OCI-LY1 (cell line): ENCODE measurements around the gene SYT7.

Experiments
- H2AFZ ChIP-seq: fragments of 200-600 bp; sonication (generic), shearing (Covaris generic); 2 replicates; pipeline ENCODE4 v1.6.0; 2014; ENCODE audit warnings: antibody characterized with exemption, mild to moderate bottlenecking, low read length
- H3F3A ChIP-seq: fragments of 200-600 bp; sonication (generic), shearing (Covaris generic); 2 replicates; pipeline ENCODE4 v1.6.0; 2014; ENCODE audit warnings: mild to moderate bottlenecking, antibody characterized with exemption, low read length, moderate library complexity; ENCODE audit not compliant: insufficient read depth
- H3K27ac ChIP-seq: fragments of 200-600 bp; sonication (generic); 2 replicates; pipeline ENCODE4 v1.5.1; 2014; ENCODE audit warnings: low read length, mixed run types, mild to moderate bottlenecking, low read depth; ENCODE audit not compliant: poor library complexity, severe bottlenecking
- H3K27me3 ChIP-seq: fragments of 200-600 bp; sonication (generic); 2 replicates; pipeline ENCODE4 v1.6.0; 2014; ENCODE audit warnings: antibody characterized with exemption, mild to moderate bottlenecking, low read length, moderate library complexity; ENCODE audit not compliant: insufficient read depth
- H3K36me3 ChIP-seq: fragments of 200-600 bp; sonication (generic); 2 replicates; pipeline ENCODE4 v1.6.1; 2014; ENCODE audit warnings: mild to moderate bottlenecking, antibody characterized with exemption, low read length, moderate library complexity, mixed read lengths; ENCODE audit not compliant: insufficient read depth
- H3K4me1 ChIP-seq: fragments of 200-600 bp; sonication (generic); 2 replicates; pipeline ENCODE4 v1.5.1; 2014; ENCODE audit warnings: mild to moderate bottlenecking, low read length, moderate library complexity; ENCODE audit not compliant: insufficient read depth, severe bottlenecking
- H3K4me2 ChIP-seq: fragments of 200-600 bp; sonication (generic), shearing (Covaris generic); 2 replicates; pipeline ENCODE4 v1.6.1; 2014; ENCODE audit warnings: low read length
- H3K4me3 ChIP-seq: fragments of 200-600 bp; sonication (generic); 2 replicates; pipeline ENCODE4 v1.5.1; 2014; ENCODE audit warnings: low read length, low read depth, mild to moderate bottlenecking, mixed read lengths; ENCODE audit not compliant: poor library complexity, severe bottlenecking
- H3K79me2 ChIP-seq: fragments of 200-600 bp; shearing (Covaris generic); 2 replicates; pipeline ENCODE4 v1.6.1; 2016; ENCODE audit warnings: mixed run types, low read length, mixed read lengths; ENCODE audit not compliant: insufficient read depth
- H3K9ac ChIP-seq: fragments of 200-600 bp; sonication (generic), shearing (Covaris generic); 2 replicates; pipeline ENCODE4 v1.6.1; 2014; ENCODE audit warnings: mild to moderate bottlenecking, low read length, mixed read lengths
- H3K9me2 ChIP-seq: fragments of 200-600 bp; sonication (generic), shearing (Covaris generic); 2 replicates; pipeline ENCODE4 v1.6.1; 2014; ENCODE audit warnings: low read depth, mild to moderate bottlenecking, low read length, mixed read lengths
- H3K9me3 ChIP-seq: fragments of 200-600 bp; shearing (Covaris generic); 2 replicates; pipeline ENCODE4 v1.6.1; 2014; ENCODE audit warnings: low read length, mixed read lengths
- H4K20me1 ChIP-seq: fragments of 200-600 bp; sonication (generic), shearing (Covaris generic); 2 replicates; pipeline ENCODE4 v1.6.0; 2016; ENCODE audit warnings: mild to moderate bottlenecking, low read length; ENCODE audit not compliant: insufficient read depth
- EZH2 ChIP-seq: fragments of 200-600 bp; sonication (generic), shearing (Covaris generic); IDR thresholded peaks from 2 replicates; pipeline ENCODE4 v1.8.0; 2017; ENCODE audit warnings: borderline replicate concordance, mixed run types, mild to moderate bottlenecking, antibody characterized with exemption, low read length, moderate library complexity, mixed read lengths
- TF ChIP-seq, protein P1 (sequence below): fragments of 200-600 bp; sonication (generic), shearing (Covaris generic); IDR thresholded peaks from 2 replicates; pipeline ENCODE4 v1.5.1; 2017; ENCODE audit warnings: mild to moderate bottlenecking, antibody characterized with exemption, low read length, moderate library complexity, mixed read lengths

The SYT7 gene

GRCh38 chr11:61510974-61511373, 69.9 kb downstream of the SYT7 start:
- Histone ChIP-seq H3K4me1 (no peaks in the 10 kb centered on the region), H3F3A (no peaks in the 10 kb centered on the region), H4K20me1 (no peaks in the 10 kb centered on the region), H3K9me3 (no peaks in the 10 kb centered on the region), H3K9me2 (no peaks in the 10 kb centered on the region), H3K27me3 (peaks cover 6% of the 10 kb centered on the region; the same call in 1 of the 2 replicates), H3K27ac (no peak overlapping the region), H2AFZ (no peak overlapping the region), H3K79me2 (no peaks in the 10 kb centered on the region), H3K4me3 (no peak overlapping the region), H3K4me2 (no peak overlapping the region), H3K36me3 (no peaks in the 10 kb centered on the region), H3K9ac (no peak overlapping the region)
- TF ChIP-seq EZH2 = no peak
- TF ChIP-seq, protein P1, sequence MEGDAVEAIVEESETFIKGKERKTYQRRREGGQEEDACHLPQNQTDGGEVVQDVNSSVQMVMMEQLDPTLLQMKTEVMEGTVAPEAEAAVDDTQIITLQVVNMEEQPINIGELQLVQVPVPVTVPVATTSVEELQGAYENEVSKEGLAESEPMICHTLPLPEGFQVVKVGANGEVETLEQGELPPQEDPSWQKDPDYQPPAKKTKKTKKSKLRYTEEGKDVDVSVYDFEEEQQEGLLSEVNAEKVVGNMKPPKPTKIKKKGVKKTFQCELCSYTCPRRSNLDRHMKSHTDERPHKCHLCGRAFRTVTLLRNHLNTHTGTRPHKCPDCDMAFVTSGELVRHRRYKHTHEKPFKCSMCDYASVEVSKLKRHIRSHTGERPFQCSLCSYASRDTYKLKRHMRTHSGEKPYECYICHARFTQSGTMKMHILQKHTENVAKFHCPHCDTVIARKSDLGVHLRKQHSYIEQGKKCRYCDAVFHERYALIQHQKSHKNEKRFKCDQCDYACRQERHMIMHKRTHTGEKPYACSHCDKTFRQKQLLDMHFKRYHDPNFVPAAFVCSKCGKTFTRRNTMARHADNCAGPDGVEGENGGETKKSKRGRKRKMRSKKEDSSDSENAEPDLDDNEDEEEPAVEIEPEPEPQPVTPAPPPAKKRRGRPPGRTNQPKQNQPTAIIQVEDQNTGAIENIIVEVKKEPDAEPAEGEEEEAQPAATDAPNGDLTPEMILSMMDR = no peak

DNA sequence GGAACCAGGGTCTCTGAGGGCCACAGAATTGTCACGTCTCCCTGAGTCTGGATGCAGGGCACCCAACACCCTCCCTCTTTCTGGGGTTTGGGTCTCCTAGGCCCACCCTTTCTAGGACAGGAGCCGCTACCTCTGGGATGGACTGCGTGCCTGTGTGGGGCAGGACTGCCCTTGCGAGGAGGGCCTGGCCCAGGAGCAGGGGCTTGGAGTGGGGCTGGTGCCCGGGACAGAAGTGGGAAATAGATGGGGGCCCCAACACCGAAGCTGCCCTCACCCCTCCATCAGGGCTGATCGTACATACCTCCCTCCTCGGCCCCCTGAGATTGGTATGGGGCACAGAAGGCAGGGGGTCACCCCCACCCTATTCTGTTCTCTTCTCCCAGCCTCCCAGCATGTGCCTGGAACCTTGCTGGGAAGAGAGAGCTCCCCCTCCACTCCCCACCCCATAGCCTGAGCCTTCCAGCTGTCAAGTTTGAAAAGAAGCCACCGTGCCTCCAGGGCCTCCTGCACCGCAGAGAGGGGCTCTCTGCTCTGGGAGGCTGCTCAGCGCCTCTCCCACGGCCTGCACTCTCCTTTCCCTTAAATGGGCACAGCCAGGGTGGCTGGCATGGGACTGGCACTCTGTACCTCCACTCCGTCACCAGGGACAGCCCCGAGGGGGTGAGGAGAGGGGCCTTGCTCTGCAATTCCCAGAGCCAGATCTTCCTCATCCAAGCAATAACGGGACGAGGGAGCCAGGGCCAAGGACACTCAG, 70.5 kb downstream of the SYT7 start:
- no peak overlapping the region for H3K9ac ChIP-seq
- peaks cover 6% of the 10 kb centered on the region; the same call in 1 of the 2 replicates for H3K27me3 ChIP-seq

GRCh38 chr11:61509043-61510029, 71.5 kb downstream of the SYT7 start:
- Histone ChIP-seq H3K9me2 (no peaks in the 10 kb centered on the region), H3K27ac (no peak overlapping the region)

More for the DNA sequence above, 70.5 kb downstream of the SYT7 start:
- no peak overlapping the region for H3K27ac ChIP-seq
- no peaks in the 10 kb centered on the region for H3K4me1 ChIP-seq
- H4K20me1 ChIP-seq = no peaks in the 10 kb centered on the region
- H3K4me3 ChIP-seq = no peak overlapping the region
- H3K9me3 ChIP-seq = no peaks in the 10 kb centered on the region
- no peaks in the 10 kb centered on the region for H3K36me3 ChIP-seq
- H3K4me2 ChIP-seq = no peak overlapping the region
- no peaks in the 10 kb centered on the region for H3K79me2 ChIP-seq
- H3F3A ChIP-seq = no peaks in the 10 kb centered on the region
- H3K9me2 ChIP-seq = no peaks in the 10 kb centered on the region
- H2AFZ ChIP-seq = no peak overlapping the region
- TF ChIP-seq EZH2 = no peak
- TF ChIP-seq, protein P1 = no peak

More at GRCh38 chr11:61509043-61510029, 71.5 kb downstream of the SYT7 start:
- Histone ChIP-seq H4K20me1 (no peaks in the 10 kb centered on the region), H3K4me3 (no peak overlapping the region), H3K36me3 (no peaks in the 10 kb centered on the region), H3F3A (no peaks in the 10 kb centered on the region), H3K9ac (no peak overlapping the region), H3K9me3 (no peaks in the 10 kb centered on the region), H3K27me3 (peaks cover 6% of the 10 kb centered on the region; the same call in 1 of the 2 replicates), H3K4me1 (no peaks in the 10 kb centered on the region), H2AFZ (no peak overlapping the region), H3K4me2 (no peak overlapping the region; the same call in 1 of the 2 replicates), H3K79me2 (no peaks in the 10 kb centered on the region)
- TF ChIP-seq, protein P1 = 0 out of 2 replicates have a peak, but pooled peaks have one; percentile 6
- no peak for TF ChIP-seq EZH2
